22Rv1 (cell line): Measurements from ENCODE around the gene CPEB1.

Experiments used
- H3K27ac ChIP-seq: fragments of 450-650 bp; 2 replicates; pipeline ENCODE4 v1.5.1; 2017
- ZFX ChIP-seq: fragments of 450-650 bp; IDR thresholded peaks from 2 replicates; pipeline ENCODE4 v1.6.1; 2017; ENCODE audit warnings: antibody characterized with exemption, borderline replicate concordance
- TF ChIP-seq, protein P1 (sequence below): fragments of 450-650 bp; IDR thresholded peaks from 2 replicates; pipeline ENCODE4 v1.5.1; 2017; ENCODE audit warnings: mild to moderate bottlenecking

Gene CPEB1

GRCh38 chr15:82587805-82588204 is 59.4 kb downstream of the CPEB1 start:
- no peak overlapping the region for H3K27ac ChIP-seq
- TF ChIP-seq ZFX = no peak
- TF ChIP-seq, protein P1, sequence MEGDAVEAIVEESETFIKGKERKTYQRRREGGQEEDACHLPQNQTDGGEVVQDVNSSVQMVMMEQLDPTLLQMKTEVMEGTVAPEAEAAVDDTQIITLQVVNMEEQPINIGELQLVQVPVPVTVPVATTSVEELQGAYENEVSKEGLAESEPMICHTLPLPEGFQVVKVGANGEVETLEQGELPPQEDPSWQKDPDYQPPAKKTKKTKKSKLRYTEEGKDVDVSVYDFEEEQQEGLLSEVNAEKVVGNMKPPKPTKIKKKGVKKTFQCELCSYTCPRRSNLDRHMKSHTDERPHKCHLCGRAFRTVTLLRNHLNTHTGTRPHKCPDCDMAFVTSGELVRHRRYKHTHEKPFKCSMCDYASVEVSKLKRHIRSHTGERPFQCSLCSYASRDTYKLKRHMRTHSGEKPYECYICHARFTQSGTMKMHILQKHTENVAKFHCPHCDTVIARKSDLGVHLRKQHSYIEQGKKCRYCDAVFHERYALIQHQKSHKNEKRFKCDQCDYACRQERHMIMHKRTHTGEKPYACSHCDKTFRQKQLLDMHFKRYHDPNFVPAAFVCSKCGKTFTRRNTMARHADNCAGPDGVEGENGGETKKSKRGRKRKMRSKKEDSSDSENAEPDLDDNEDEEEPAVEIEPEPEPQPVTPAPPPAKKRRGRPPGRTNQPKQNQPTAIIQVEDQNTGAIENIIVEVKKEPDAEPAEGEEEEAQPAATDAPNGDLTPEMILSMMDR = no peak

DNA sequence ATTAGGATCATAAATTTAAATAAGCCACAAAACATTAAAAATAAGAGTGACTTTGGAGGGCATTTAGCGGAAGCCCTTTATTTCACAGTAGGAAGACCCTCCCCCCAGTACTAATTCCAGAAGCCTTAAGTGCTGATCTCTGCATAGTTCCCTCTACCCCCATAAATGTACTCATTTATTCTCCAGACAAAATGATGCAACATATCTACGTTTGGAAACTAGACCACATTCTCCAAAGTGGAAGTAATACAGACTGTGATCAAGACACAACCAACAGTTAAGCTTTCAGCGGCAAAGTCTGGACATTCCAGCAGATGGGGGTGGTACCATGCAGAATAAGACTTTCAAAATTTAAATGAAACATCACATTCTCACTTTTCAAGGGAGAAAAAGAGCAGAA is 62.1 kb downstream of the CPEB1 start:
- TF ChIP-seq, protein P1 = no peak
- no peak for TF ChIP-seq ZFX
- H3K27ac ChIP-seq = no peak overlapping the region

DNA sequence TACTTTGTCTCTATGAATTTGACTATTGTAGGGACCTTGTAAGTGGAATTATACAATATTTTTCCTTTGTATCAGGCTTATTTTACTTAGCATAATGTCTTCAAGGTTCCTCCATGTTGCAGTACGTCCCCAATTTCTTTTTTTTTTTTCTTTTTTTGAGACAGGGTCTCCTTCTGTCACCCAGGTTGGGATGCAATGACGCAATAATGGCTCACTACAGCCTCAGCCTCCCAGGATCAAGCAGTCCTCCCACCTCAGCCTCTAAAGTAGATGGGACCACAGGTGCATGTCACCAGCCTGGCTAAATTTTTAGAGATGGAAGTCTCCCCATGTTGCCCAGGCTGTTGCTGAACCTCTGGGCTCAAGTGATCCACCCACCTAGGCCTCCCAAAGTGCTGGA is 66.5 kb downstream of the CPEB1 start:
- TF ChIP-seq, protein P1 = no peak
- TF ChIP-seq ZFX = no peak
- no peak overlapping the region for H3K27ac ChIP-seq

DNA sequence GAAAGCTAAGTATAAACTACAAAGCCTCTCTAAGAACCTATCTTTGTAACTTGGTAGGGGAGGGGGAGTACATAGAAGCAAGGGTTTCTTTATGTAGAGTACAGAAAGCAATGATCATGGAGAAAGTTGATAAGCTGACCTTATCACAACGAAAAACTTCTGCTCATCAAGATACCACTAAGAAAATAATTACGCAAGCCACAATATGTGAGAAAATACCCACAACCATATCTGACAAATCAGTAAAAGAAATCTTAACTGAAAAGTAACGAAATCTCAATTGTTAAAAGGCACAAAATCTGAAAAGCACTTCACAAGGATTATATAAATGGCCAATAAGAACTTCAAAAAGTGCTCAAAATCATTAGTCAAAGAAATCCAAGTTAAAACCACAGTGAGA is 71.8 kb downstream of the CPEB1 start:
- TF ChIP-seq, protein P1 = no peak
- no peak for TF ChIP-seq ZFX
- no peak overlapping the region for H3K27ac ChIP-seq

- H3K27ac ChIP-seq = no peak overlapping the region
- no peak for TF ChIP-seq ZFX
- TF ChIP-seq, protein P1 = no peak
Measured at GRCh38 chr15:82572986-82573385, 74.2 kb downstream of the CPEB1 start.

DNA sequence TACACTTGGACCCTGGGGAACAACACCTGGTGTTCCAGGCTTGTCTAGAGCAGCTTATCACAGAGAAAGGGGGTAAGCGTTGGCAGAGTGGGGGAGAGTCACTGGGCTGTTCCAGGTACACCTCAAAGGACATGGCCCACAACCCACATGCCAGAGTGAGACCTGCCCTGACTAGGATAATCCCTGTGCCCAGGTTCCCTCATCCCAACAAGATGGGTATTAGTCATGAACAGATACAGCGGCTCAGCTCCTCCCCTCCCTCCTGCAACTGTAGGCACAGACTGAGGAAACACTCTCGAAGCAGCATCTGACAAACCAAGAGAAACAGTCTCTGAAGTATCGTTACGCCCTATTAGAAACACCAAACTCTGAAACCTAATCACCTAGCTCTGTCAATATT is 74.9 kb downstream of the CPEB1 start:
- no peak overlapping the region for H3K27ac ChIP-seq
- TF ChIP-seq, protein P1 = no peak
- TF ChIP-seq ZFX = no peak

DNA sequence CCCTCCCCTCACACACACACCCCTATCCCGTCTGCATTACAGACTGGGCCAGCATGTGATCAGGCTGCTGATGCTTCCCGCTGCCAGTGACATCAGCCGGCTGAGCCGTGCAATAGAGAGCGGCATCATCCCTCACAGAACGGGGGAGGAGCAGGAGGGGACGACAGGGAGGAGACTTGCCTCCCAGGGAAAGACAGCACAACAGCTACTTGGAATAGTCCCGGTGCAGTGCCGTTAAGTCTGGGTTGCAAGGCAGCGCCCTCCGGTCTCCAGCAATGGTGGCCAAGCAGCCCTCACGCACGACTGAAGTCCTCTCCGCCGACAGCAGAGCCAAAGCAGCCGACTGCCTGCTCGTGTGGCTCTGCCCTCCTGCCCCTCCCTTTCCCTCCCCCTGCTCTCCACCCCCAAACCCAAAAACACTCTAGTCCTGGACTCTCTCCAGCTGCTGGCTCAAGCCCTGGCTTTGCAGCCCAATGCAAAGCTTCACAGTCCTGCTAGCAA is 75.4 kb downstream of the CPEB1 start:
- H3K27ac ChIP-seq = no peak overlapping the region

More for the DNA sequence above, 75.4 kb downstream of the CPEB1 start:
- TF ChIP-seq, protein P1 = no peak
- no peak for TF ChIP-seq ZFX
